ENCODE measurements around the gene JMJD4.

JMJD4 gene, protein sequence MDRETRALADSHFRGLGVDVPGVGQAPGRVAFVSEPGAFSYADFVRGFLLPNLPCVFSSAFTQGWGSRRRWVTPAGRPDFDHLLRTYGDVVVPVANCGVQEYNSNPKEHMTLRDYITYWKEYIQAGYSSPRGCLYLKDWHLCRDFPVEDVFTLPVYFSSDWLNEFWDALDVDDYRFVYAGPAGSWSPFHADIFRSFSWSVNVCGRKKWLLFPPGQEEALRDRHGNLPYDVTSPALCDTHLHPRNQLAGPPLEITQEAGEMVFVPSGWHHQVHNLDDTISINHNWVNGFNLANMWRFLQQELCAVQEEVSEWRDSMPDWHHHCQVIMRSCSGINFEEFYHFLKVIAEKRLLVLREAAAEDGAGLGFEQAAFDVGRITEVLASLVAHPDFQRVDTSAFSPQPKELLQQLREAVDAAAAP

DNA sequence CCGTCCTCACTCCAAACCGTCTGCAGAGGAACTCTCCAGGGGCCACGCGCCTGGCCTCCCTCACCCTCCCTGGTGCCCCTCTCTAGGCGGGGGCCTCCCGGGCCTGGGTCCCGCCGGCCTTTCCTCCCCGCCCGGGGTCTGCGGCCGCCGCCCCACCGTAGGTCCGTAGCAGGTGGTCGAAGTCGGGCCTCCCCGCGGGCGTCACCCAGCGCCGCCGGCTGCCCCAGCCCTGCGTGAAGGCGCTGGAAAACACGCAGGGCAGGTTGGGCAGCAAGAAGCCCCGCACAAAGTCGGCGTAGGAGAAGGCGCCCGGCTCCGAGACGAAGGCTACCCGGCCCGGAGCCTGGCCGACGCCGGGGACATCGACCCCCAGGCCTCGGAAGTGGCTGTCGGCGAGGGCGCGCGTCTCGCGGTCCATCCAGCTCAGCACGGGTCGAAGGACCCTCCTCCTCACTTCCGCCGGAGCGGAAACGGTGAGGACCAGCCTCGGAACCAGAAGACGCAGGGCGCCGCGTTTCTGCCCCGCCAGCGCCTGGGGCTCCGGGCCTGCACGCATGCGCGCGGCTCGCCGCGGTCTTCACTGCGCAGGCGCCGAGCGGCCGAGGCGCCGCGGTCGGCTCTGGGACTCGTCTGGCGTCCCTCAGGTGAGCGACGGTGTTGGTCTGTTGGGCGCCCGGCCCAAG lies at the start of gene JMJD4, which contains the start of gene SNAP47:
JMJD4 (minus strand) TSS at position 447 of the 683 bp plus-strand sequence; CDS start at position 418, 29 bp downstream.
SNAP47 (plus strand) TSS at position 580 of the 683 bp plus-strand sequence. CDS start 12,302 bp downstream, outside the sequence.
- peak; percentile 97 for DNase-seq (ENCODE audit: low spot score)
- in situ Hi-C loops (cut with MboI; ENCODE audit: low pct_unique_long_range_greater_than_20kb, low sequenced_read_pairs, unreplicated experiment): no loop called here
- TF ChIP-seq CTCF (IDR thresholded peaks at IDR 0.05; ENCODE audit: extremely low read depth, insufficient read depth, missing control alignments): no peak

DNA sequence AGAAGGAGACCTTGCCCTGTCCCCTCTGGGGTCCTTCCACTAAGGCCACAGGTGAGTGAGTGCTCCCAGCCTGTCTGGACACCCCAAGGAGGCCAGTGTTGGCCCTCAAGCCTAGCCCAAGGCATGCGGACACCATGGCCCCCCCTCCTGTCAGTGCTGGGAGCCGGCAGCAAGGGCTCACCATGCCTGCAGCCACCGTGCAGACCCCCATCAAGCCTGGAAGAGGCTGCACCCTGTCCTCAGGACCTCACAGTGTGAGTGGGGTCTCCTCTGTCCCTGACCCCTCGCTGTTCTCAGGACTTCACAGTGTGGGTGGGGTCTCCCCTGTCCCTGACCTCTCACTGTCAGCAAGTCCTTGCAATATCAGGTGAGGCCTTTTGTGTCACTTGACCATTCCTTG lies 47.1 kb upstream of the JMJD4 start:
- TF ChIP-seq CTCF (IDR thresholded peaks at IDR 0.05; ENCODE audit: extremely low read depth, insufficient read depth, missing control alignments): no peak
- no peak for DNase-seq (ENCODE audit: low spot score)
- in situ Hi-C loops (cut with MboI; ENCODE audit: low pct_unique_long_range_greater_than_20kb, low sequenced_read_pairs, unreplicated experiment): no loop called here

DNA sequence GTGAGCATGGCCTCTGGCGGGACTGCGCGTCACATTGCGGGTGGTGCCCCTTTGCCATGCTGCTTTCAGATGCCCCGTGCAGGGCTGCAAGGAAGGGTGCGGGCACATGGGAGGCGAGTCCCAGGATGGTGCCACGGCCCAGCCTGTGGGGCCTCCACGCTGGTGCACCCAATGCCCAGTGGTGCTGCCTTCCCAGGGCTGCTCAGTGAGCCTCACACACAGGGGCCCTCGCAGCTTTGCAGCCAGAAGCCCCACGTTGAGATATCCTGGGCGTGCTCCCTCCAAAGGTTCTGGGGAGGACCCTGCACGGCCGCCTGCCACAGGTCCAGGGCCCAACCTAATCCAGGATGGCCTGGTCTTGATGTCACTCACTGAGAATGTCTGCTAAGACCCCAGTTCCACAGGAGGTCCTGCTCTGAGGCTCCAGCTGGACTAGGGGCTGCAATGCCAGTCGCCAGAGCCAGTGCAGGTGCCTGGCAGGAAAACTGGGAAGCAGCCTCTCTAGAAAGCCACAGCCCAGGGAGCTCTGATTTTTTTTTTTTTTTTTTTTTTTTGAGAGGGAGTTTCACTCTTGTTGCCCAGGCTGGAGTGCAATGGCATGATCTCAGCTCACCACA lies 46.3 kb upstream of the JMJD4 start:
- in situ Hi-C loops (cut with MboI; ENCODE audit: low pct_unique_long_range_greater_than_20kb, low sequenced_read_pairs, unreplicated experiment): no loop called here
- TF ChIP-seq CTCF (IDR thresholded peaks at IDR 0.05; ENCODE audit: extremely low read depth, insufficient read depth, missing control alignments): no peak

DNA sequence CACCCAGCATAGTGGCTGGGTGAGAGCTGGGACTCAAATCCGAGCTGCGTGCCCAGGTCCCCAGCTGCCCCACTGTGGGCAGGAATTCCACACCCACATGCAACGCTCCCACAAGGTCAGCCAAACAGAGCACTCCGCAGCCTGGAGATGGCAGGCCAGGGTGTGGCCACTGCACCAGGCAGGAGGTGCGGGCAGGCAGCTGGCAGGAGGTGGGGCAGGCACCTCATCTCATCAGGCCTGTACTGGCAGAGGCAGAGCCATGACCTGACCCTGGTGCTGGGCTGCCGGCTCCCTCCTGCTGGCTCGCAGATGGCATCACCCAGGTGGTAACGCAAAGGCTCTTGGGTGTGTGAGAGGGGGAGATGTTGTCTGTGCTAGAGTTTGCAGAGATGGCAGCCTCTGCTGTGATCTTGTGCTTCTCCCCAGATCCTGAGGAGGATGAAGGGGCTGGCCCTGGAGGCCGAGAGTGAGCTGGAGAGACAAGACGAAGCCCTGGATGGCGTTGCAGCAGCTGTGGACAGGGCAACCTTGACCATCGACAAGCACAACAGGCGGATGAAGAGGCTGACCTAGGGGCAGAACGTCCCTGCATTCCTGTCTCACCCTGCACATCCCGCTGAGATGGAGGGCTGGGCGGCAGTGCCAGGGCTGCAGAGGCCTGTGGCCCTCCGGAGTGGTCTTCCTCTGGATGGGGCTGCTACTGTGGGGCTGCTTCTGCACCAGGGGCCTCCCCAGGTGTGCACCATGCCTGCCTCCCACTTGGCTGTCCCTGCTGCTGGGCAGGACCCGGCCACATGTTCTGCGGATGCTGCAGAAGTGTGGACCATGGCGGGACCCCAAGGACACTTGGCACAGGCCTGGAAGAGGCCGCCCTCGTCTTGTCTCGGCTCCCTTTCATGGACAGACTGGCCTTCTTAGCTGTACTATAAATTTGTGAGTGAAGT lies 45.3 kb upstream of the JMJD4 start:
- no peak for DNase-seq (ENCODE audit: low spot score)
- no peak for TF ChIP-seq CTCF (IDR thresholded peaks at IDR 0.05; ENCODE audit: extremely low read depth, insufficient read depth, missing control alignments)
- in situ Hi-C loops (cut with MboI; ENCODE audit: low pct_unique_long_range_greater_than_20kb, low sequenced_read_pairs, unreplicated experiment): no loop called here

More for the DNA sequence above, 46.3 kb upstream of the JMJD4 start:
- DNase-seq (ENCODE audit: low spot score): no peak

- TF ChIP-seq CTCF (IDR thresholded peaks at IDR 0.05; ENCODE audit: extremely low read depth, insufficient read depth, missing control alignments): no peak
- in situ Hi-C loops (cut with MboI; ENCODE audit: low pct_unique_long_range_greater_than_20kb, low sequenced_read_pairs, unreplicated experiment): no loop called here
- DNase-seq (ENCODE audit: low spot score): no peak
Measured at GRCh38 chr1:227779685-227780084, 44.6 kb upstream of the JMJD4 start.

All from GM13977 (cell line).